Suprapubic skin (tissue), 4 donors: ENCODE data around the gene EXOSC7.

Experiments
- EP300 ChIP-seq: sonication (generic); formaldehyde crosslinking; IDR thresholded peaks from one replicate; pipeline ENCODE4 v1.6.1; 2017; ENCODE audit warnings: antibody characterized with exemption
- POLR2A ChIP-seq, 2 donors: fragments of 450-650 bp; IDR thresholded peaks; one replicate each; pipeline ENCODE4 v1.6.1; 2017; ENCODE audit warnings: antibody characterized with exemption in 2 of 2, mild to moderate bottlenecking in 2 of 2, moderate library complexity in 2 of 2
- POLR2AphosphoS5 ChIP-seq, 3 donors: sonication (generic); formaldehyde crosslinking; IDR thresholded peaks; one replicate each; pipeline ENCODE4 v1.6.1; 2017; ENCODE audit warnings: antibody characterized with exemption in 3 of 3
- TF ChIP-seq, protein P1 (sequence below), 2 donors: fragments of 200-600 bp in 1 of 2; fragments of 450-650 bp in 1 of 2; sonication (generic) in 1 of 2; IDR thresholded peaks; one replicate each; pipeline ENCODE4 v1.5.1; 2016 to 2019; ENCODE audit warnings: antibody characterized with exemption in 2 of 2, mild to moderate bottlenecking in 1 of 2, moderate library complexity in 1 of 2

DNA sequence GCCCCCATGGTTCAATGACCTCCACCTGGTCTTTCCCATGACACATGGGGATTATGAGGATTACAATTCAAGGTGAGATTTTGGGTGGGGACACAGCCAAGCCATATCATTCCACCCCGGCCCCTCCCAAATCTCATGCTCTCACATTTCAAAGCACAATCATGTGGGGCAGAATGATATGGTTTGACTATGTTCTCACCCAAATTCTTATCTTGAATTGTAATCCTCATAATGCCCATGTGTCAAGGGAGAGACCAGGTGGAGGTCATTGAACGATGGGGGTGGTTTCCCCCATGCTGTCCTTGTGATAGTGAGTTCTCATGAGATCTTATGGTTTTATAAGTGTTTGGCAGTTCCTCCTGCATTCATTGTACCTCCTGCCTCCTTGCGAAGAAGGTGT lies 47.6 kb downstream of the EXOSC7 start:
- TF ChIP-seq, protein P1, sequence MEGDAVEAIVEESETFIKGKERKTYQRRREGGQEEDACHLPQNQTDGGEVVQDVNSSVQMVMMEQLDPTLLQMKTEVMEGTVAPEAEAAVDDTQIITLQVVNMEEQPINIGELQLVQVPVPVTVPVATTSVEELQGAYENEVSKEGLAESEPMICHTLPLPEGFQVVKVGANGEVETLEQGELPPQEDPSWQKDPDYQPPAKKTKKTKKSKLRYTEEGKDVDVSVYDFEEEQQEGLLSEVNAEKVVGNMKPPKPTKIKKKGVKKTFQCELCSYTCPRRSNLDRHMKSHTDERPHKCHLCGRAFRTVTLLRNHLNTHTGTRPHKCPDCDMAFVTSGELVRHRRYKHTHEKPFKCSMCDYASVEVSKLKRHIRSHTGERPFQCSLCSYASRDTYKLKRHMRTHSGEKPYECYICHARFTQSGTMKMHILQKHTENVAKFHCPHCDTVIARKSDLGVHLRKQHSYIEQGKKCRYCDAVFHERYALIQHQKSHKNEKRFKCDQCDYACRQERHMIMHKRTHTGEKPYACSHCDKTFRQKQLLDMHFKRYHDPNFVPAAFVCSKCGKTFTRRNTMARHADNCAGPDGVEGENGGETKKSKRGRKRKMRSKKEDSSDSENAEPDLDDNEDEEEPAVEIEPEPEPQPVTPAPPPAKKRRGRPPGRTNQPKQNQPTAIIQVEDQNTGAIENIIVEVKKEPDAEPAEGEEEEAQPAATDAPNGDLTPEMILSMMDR (IDR thresholded peaks at IDR 0.05) = no peak
- no peak for TF ChIP-seq POLR2AphosphoS5 (IDR thresholded peaks at IDR 0.05)
- TF ChIP-seq POLR2A (IDR thresholded peaks at IDR 0.05) = no peak
- no peak for TF ChIP-seq EP300
